Caco-2 (cell line): ENCODE data around the gene TMEM186. TPM values are rescaled to one million over a fixed set of nuclear protein-coding genes. Genes with fewer than 3 reads are reported as not detected.

Source experiments
- Bru-seq: library from RNA; stranded (reverse); fragments of 400-500 nt; gene quantifications from one replicate; lab custom pipeline; 2021; lab: Mats Ljungman, UMichigan
- BruChase-seq, 2 experiments: library from RNA; stranded (reverse); fragments of 400-500 nt; gene quantifications; one replicate each; lab custom pipeline; 2021; lab: Mats Ljungman, UMichigan
- BruUV-seq: library from RNA; stranded (reverse); fragments of 400-500 nt; replicated peaks from 2 replicates; lab custom pipeline; 2021; lab: Mats Ljungman, UMichigan
- CTCF ChIA-PET: fragments of 300-600 bp; sonication (Branson Sonifier 250); formaldehyde crosslinking; loops from one replicate; lab custom pipeline; 2022; ENCODE audit warnings: antibody characterized with exemption; lab: Charles Lee
- POLR2A ChIA-PET: fragments of 300-600 bp; sonication (Branson Sonifier 250); formaldehyde crosslinking; loops from one replicate; lab custom pipeline; 2022; ENCODE audit warnings: antibody characterized with exemption; lab: Charles Lee
- DNase-seq, 2 experiments: peaks; one replicate each; pipeline versions ENCODE4 v3.0.0 to v3.0.0-alpha.2; 2020 to 2022
- H3K27me3 ChIP-seq: replicated peaks from 2 replicates; pipeline ENCODE4 v1.6.0; 2011; ENCODE audit warnings: low read length; ENCODE audit not compliant: control insufficient read depth, insufficient read depth
- H3K36me3 ChIP-seq: 2 replicates; pipeline ENCODE4 v1.5.1; 2011; ENCODE audit warnings: low read length; ENCODE audit not compliant: control insufficient read depth, insufficient read depth
- H3K4me1 ChIP-seq: fragments of 250-450 bp; sonication (Bioruptor Pico); 2 replicates; pipeline ENCODE4 v1.5.1; 2020; ENCODE audit warnings: mild to moderate bottlenecking
- H3K4me3 ChIP-seq: 2 replicates; pipeline ENCODE4 v1.5.1; 2011; ENCODE audit warnings: low read depth, mild to moderate bottlenecking, control low read depth, low read length
- H3K9me3 ChIP-seq: fragments of 250-450 bp; sonication (Bioruptor Pico); 2 replicates; pipeline ENCODE4 v1.5.1; 2020; ENCODE audit warnings: mild to moderate bottlenecking, moderate library complexity
- H3K27ac Mint-ChIP-seq: one replicate; pipeline ENCODE4 v1.8.0; 2022; ENCODE audit warnings: mixed read lengths; ENCODE audit not compliant: unreplicated experiment
- H3K27me3 Mint-ChIP-seq: one replicate; pipeline ENCODE4 v1.8.0; 2022; ENCODE audit warnings: mixed read lengths; ENCODE audit not compliant: insufficient read depth, unreplicated experiment
- H3K36me3 Mint-ChIP-seq: one replicate; pipeline ENCODE4 v1.8.0; 2022; ENCODE audit warnings: mild to moderate bottlenecking, mixed read lengths; ENCODE audit not compliant: insufficient read depth, unreplicated experiment
- H3K4me1 Mint-ChIP-seq: one replicate; pipeline ENCODE4 v1.8.0; 2022; ENCODE audit warnings: low read depth, mixed read lengths; ENCODE audit not compliant: unreplicated experiment
- H3K4me3 Mint-ChIP-seq: one replicate; pipeline ENCODE4 v1.8.0; 2022; ENCODE audit warnings: mild to moderate bottlenecking, moderate library complexity, mixed read lengths; ENCODE audit not compliant: unreplicated experiment
- H3K9me3 Mint-ChIP-seq: one replicate; pipeline ENCODE4 v1.8.0; 2022; ENCODE audit warnings: mixed read lengths; ENCODE audit not compliant: unreplicated experiment
- CTCF ChIP-seq, 2 experiments: fragments of 200-600 bp in 1 of 2; IDR thresholded peaks; 1 replicate in 1 of 2; 2 replicates in 1 of 2; pipeline versions ENCODE4 v1.5.1 to v1.8.0; 2011 to 2022; ENCODE audit warnings: antibody characterized with exemption in 1 of 2, control low read depth in 1 of 2, inconsistent platforms in 1 of 2, low read depth in 1 of 2, low read length in 1 of 2, mild to moderate bottlenecking in 1 of 2, moderate library complexity in 1 of 2; ENCODE audit not compliant: insufficient read depth in 1 of 2, severe bottlenecking in 1 of 2, unreplicated experiment in 1 of 2
- intact Hi-C: fragments of 100-400 bp; cut with micrococcal nuclease; formaldehyde crosslinking; loops from one replicate; pipeline ENCODE4 v1.10.0; 2022; ENCODE audit not compliant: unreplicated experiment
- long read RNA-seq: library from polyadenylated mRNA; stranded (forward); transcript quantifications from one replicate; pipeline ENCODE4 v2.0.0, GENCODE V29; 2022
- total RNA-seq: library from RNA; stranded (reverse); gene quantifications from 2 replicates; pipeline ENCODE4 v1.2.3, GENCODE V29; 2022

The TMEM186 gene
- total RNA-seq: 11.4 and 11.9 TPM in 2 replicates
- percentile 81 among the genes with signal in this experiment for Bru-seq, nascent RNA
- BruChase-seq, experiment 1, labeled RNA remaining after a 2-hour chase: percentile 83 among the genes with signal in this experiment
- BruChase-seq, experiment 2, labeled RNA remaining after a 6-hour chase: percentile 71 among the genes with signal in this experiment
- long read RNA-seq, transcript TMEM186-201 (2 exons, 1,448 nt): major isoform, 12 of 16 reads
- long read RNA-seq, partial matches to known transcripts: 0 of 16 reads
- long read RNA-seq, other reads (novel, unspliced or antisense): 4 of 16 reads

- BruUV-seq: no TSS peak
Measured at GRCh38 chr16:8797364-8798173, at the start of gene TMEM186, which contains the start of gene PMM2. Gene TMEM186 (minus strand): TSS chr16:8797639. CDS start chr16:8797614, 25 bp downstream. Gene PMM2 (plus strand): TSS chr16:8797839. CDS start chr16:8797883, 44 bp downstream.

GRCh38 chr16:8847145-8847544 is 49.7 kb upstream of the TMEM186 start:
- Mint-ChIP-seq H3K4me1 (peaks cover 14% of the 10 kb centered on the region), H3K27me3 (no peaks in the 10 kb centered on the region), H3K9me3 (no peaks in the 10 kb centered on the region), H3K4me3 (no peak overlapping the region), H3K27ac (no peak overlapping the region), H3K36me3 (peaks cover 64% of the 10 kb centered on the region)
- Histone ChIP-seq H3K4me1 (no peaks in the 10 kb centered on the region), H3K36me3 (peaks cover 4% of the 10 kb centered on the region; the same call in 1 of the 2 replicates), H3K9me3 (no peaks in the 10 kb centered on the region), H3K4me3 (no peak overlapping the region), H3K27me3 (no peaks in the 10 kb centered on the region)
- ChIA-PET POLR2A (no interaction called here), CTCF (no interaction called here)
- TF ChIP-seq CTCF (IDR thresholded peaks at IDR 0.05; ENCODE audit: insufficient read depth in 1 of 2, low read depth in 1 of 2, low read length in 1 of 2, severe bottlenecking in 1 of 2, unreplicated experiment in 1 of 2): no peak
- DNase-seq: no peak
- BruUV-seq: no TSS peak
- intact Hi-C loops: no loop called here

More at GRCh38 chr16:8797364-8798173, at the start of gene TMEM186, which contains the start of gene PMM2:
- Mint-ChIP-seq H3K4me1 (peaks cover 7% of the 10 kb centered on the region), H3K27ac (peak within 1 kb of the TSS; percentile 94), H3K9me3 (no peaks in the 10 kb centered on the region), H3K27me3 (no peaks in the 10 kb centered on the region), H3K36me3 (peaks cover 27% of the 10 kb centered on the region), H3K4me3 (peak within 1 kb of the TSS; percentile 93)
- Histone ChIP-seq H3K4me1 (no peaks in the 10 kb centered on the region; the same call in 1 of the 2 replicates), H3K4me3 (peak within 1 kb of the TSS; percentile 96), H3K36me3 (peaks cover 2% of the 10 kb centered on the region; the same call in 1 of the 2 replicates), H3K27me3 (no peaks in the 10 kb centered on the region), H3K9me3 (no peaks in the 10 kb centered on the region)
- intact Hi-C loops: loop anchor here (2.0 to 5.0 kb wide), 4 partner anchors 45 to 225 kb away; partner anchors contain the start of gene CARHSP1
- DNase-seq: peak; percentile 94 to 95
- TF ChIP-seq CTCF (IDR thresholded peaks at IDR 0.05; ENCODE audit: insufficient read depth in 1 of 2, low read depth in 1 of 2, low read length in 1 of 2, severe bottlenecking in 1 of 2, unreplicated experiment in 1 of 2): no peak
- ChIA-PET CTCF (interaction anchor here (0.7 to 1.2 kb wide), 2 partner anchors 83 to 211 kb away, joined by 3 to 4 read pairs; no protein-coding TSS in a partner anchor), POLR2A (interaction anchor here (1.6 kb wide), 1 partner anchor 71 kb away, joined by 9 read pairs; the partner anchor contains the start of gene CARHSP1)

- no peak for DNase-seq
- Mint-ChIP-seq H3K27ac (no peak overlapping the region), H3K4me1 (peaks cover 17% of the 10 kb centered on the region), H3K4me3 (no peak overlapping the region), H3K36me3 (peaks cover 60% of the 10 kb centered on the region), H3K9me3 (no peaks in the 10 kb centered on the region), H3K27me3 (no peaks in the 10 kb centered on the region)
- Histone ChIP-seq H3K36me3 (peaks cover 4% of the 10 kb centered on the region; the same call in 1 of the 2 replicates), H3K4me1 (no peaks in the 10 kb centered on the region), H3K27me3 (no peaks in the 10 kb centered on the region), H3K9me3 (no peaks in the 10 kb centered on the region), H3K4me3 (no peak overlapping the region)
- TF ChIP-seq CTCF (IDR thresholded peaks at IDR 0.05; ENCODE audit: insufficient read depth in 1 of 2, low read depth in 1 of 2, low read length in 1 of 2, severe bottlenecking in 1 of 2, unreplicated experiment in 1 of 2): no peak
- no TSS peak for BruUV-seq
- POLR2A ChIA-PET: no interaction called here
- CTCF ChIA-PET: no interaction called here
- intact Hi-C loops: no loop called here
Measured at GRCh38 chr16:8846401-8846932, 49.0 kb upstream of the TMEM186 start.
